ENCODE measurements around the gene ITGA4.
A peak's percentile ranks its signal among the peaks of the same experiment; 100 is the strongest.
"Not testable (repeated sequence)": the region's sequence is repeated elsewhere in the genome, so short reads cannot be mapped to it uniquely, and the experiment has no call there.

ITGA4 gene

GRCh38 chr2:181438261-181438660 lies 18.9 kb upstream of the ITGA4 start:
- Histone ChIP-seq H3K4me1 (ENCODE audit: control insufficient read depth, insufficient read depth, low read length) (no peaks in the 10 kb centered on the region), H3K9ac (ENCODE audit: low read depth, low read length) (no peak overlapping the region), H3K36me3 (ENCODE audit: insufficient read depth, low read length) (no peaks in the 10 kb centered on the region), H3K4me3 (ENCODE audit: low read length) (no peak overlapping the region), H3K9me3 (replicated peaks; ENCODE audit: low read length) (no peaks in the 10 kb centered on the region), H3K4me2 (ENCODE audit: low read length) (no peak overlapping the region), H3K27me3 (ENCODE audit: control insufficient read depth, insufficient read depth, low read length) (no peaks in the 10 kb centered on the region)

GRCh38 chr2:181440344-181440743 lies 16.8 kb upstream of the ITGA4 start:
- H3K4me3 ChIP-seq (ENCODE audit: low read length), result no peak overlapping the region
- no peaks in the 10 kb centered on the region for H3K27me3 ChIP-seq (ENCODE audit: control insufficient read depth, insufficient read depth, low read length)
- H3K9me3 ChIP-seq (replicated peaks; ENCODE audit: low read length), result no peaks in the 10 kb centered on the region
- no peaks in the 10 kb centered on the region for H3K36me3 ChIP-seq (ENCODE audit: insufficient read depth, low read length)
- H3K4me1 ChIP-seq (ENCODE audit: control insufficient read depth, insufficient read depth, low read length), result no peaks in the 10 kb centered on the region
- H3K4me2 ChIP-seq (ENCODE audit: low read length), result no peak overlapping the region
- H3K9ac ChIP-seq (ENCODE audit: low read depth, low read length), result no peak overlapping the region

GRCh38 chr2:181440919-181441318 lies 16.3 kb upstream of the ITGA4 start:
- Histone ChIP-seq H3K9ac (ENCODE audit: low read depth, low read length) (no peak overlapping the region), H3K4me2 (ENCODE audit: low read length) (no peak overlapping the region), H3K4me1 (ENCODE audit: control insufficient read depth, insufficient read depth, low read length) (no peaks in the 10 kb centered on the region), H3K36me3 (ENCODE audit: insufficient read depth, low read length) (no peaks in the 10 kb centered on the region), H3K4me3 (ENCODE audit: low read length) (no peak overlapping the region), H3K27me3 (ENCODE audit: control insufficient read depth, insufficient read depth, low read length) (no peaks in the 10 kb centered on the region), H3K9me3 (replicated peaks; ENCODE audit: low read length) (no peaks in the 10 kb centered on the region)

- Histone ChIP-seq H3K9me3 (replicated peaks; ENCODE audit: low read length) (no peaks in the 10 kb centered on the region), H3K9ac (ENCODE audit: low read depth, low read length) (no peak overlapping the region), H3K4me1 (ENCODE audit: control insufficient read depth, insufficient read depth, low read length) (no peaks in the 10 kb centered on the region), H3K36me3 (ENCODE audit: insufficient read depth, low read length) (no peaks in the 10 kb centered on the region), H3K4me2 (ENCODE audit: low read length) (no peak overlapping the region), H3K4me3 (ENCODE audit: low read length) (no peak overlapping the region), H3K27me3 (ENCODE audit: control insufficient read depth, insufficient read depth, low read length) (no peaks in the 10 kb centered on the region)
Measured at GRCh38 chr2:181441670-181442069, 15.5 kb upstream of the ITGA4 start.

- Histone ChIP-seq H3K4me3 (ENCODE audit: low read length) (no peak overlapping the region), H3K27me3 (ENCODE audit: control insufficient read depth, insufficient read depth, low read length) (no peaks in the 10 kb centered on the region), H3K9ac (ENCODE audit: low read depth, low read length) (no peak overlapping the region), H3K4me1 (ENCODE audit: control insufficient read depth, insufficient read depth, low read length) (no peaks in the 10 kb centered on the region), H3K9me3 (replicated peaks; ENCODE audit: low read length) (no peaks in the 10 kb centered on the region), H3K36me3 (ENCODE audit: insufficient read depth, low read length) (no peaks in the 10 kb centered on the region), H3K4me2 (ENCODE audit: low read length) (no peak overlapping the region)
Measured at GRCh38 chr2:181444654-181445053, 12.5 kb upstream of the ITGA4 start.

GRCh38 chr2:181446985-181447384 lies 10.2 kb upstream of the ITGA4 start:
- Histone ChIP-seq H3K4me1 (ENCODE audit: control insufficient read depth, insufficient read depth, low read length) (no peaks in the 10 kb centered on the region), H3K9me3 (replicated peaks; ENCODE audit: low read length) (no peaks in the 10 kb centered on the region), H3K27me3 (ENCODE audit: control insufficient read depth, insufficient read depth, low read length) (no peaks in the 10 kb centered on the region), H3K4me3 (ENCODE audit: low read length) (no peak overlapping the region), H3K36me3 (ENCODE audit: insufficient read depth, low read length) (no peaks in the 10 kb centered on the region), H3K9ac (ENCODE audit: low read depth, low read length) (no peak overlapping the region), H3K4me2 (ENCODE audit: low read length) (no peak overlapping the region)

- H3K4me2 ChIP-seq (ENCODE audit: low read length); H3K4me3 ChIP-seq (ENCODE audit: low read length); H3K4me1 ChIP-seq (ENCODE audit: control insufficient read depth, insufficient read depth, low read length); H3K27me3 ChIP-seq (ENCODE audit: control insufficient read depth, insufficient read depth, low read length); H3K9ac ChIP-seq (ENCODE audit: low read depth, low read length); H3K36me3 ChIP-seq (ENCODE audit: insufficient read depth, low read length); H3K9me3 ChIP-seq (replicated peaks; ENCODE audit: low read length): not testable (repeated sequence)
Measured at GRCh38 chr2:181449278-181449677, 7.9 kb upstream of the ITGA4 start.

GRCh38 chr2:181454686-181455450 lies 2.3 kb upstream of the ITGA4 start:
- Histone ChIP-seq H3K36me3 (ENCODE audit: insufficient read depth, low read length) (no peaks in the 10 kb centered on the region), H3K4me1 (ENCODE audit: control insufficient read depth, insufficient read depth, low read length) (peaks cover 24% of the 10 kb centered on the region), H3K4me2 (ENCODE audit: low read length) (no peak overlapping the region), H3K9me3 (replicated peaks; ENCODE audit: low read length) (no peaks in the 10 kb centered on the region), H3K9ac (ENCODE audit: low read depth, low read length) (no peak overlapping the region), H3K4me3 (ENCODE audit: low read length) (no peak overlapping the region), H3K27me3 (ENCODE audit: control insufficient read depth, insufficient read depth, low read length) (no peaks in the 10 kb centered on the region)

GRCh38 chr2:181456660-181457120 lies 496 bp upstream of the ITGA4 start:
- H3K4me1 ChIP-seq (ENCODE audit: control insufficient read depth, insufficient read depth, low read length), result peaks cover 29% of the 10 kb centered on the region
- H3K27me3 ChIP-seq (ENCODE audit: control insufficient read depth, insufficient read depth, low read length), result no peaks in the 10 kb centered on the region
- H3K4me3 ChIP-seq (ENCODE audit: low read length), result peak overlapping the region; percentile 91
- no peaks in the 10 kb centered on the region for H3K36me3 ChIP-seq (ENCODE audit: insufficient read depth, low read length)
- H3K9me3 ChIP-seq (replicated peaks; ENCODE audit: low read length), result no peaks in the 10 kb centered on the region
- peak overlapping the region; percentile 87 for H3K9ac ChIP-seq (ENCODE audit: low read depth, low read length)
- H3K4me2 ChIP-seq (ENCODE audit: low read length), result peak overlapping the region; percentile 98

- H3K9me3 ChIP-seq (replicated peaks; ENCODE audit: low read length), result no peaks in the 10 kb centered on the region
- no peaks in the 10 kb centered on the region for H3K36me3 ChIP-seq (ENCODE audit: insufficient read depth, low read length)
- H3K9ac ChIP-seq (ENCODE audit: low read depth, low read length), result peak overlapping the region; percentile 87
- peaks cover 29% of the 10 kb centered on the region for H3K4me1 ChIP-seq (ENCODE audit: control insufficient read depth, insufficient read depth, low read length)
- no peaks in the 10 kb centered on the region for H3K27me3 ChIP-seq (ENCODE audit: control insufficient read depth, insufficient read depth, low read length)
- peak overlapping the region; percentile 91 for H3K4me3 ChIP-seq (ENCODE audit: low read length)
- H3K4me2 ChIP-seq (ENCODE audit: low read length), result peak overlapping the region; percentile 98
Measured at GRCh38 chr2:181457741-181458425, 697 bp downstream of the ITGA4 start.

GRCh38 chr2:181458871-181459270 lies 1.7 kb downstream of the ITGA4 start:
- peak overlapping the region; percentile 98 for H3K4me2 ChIP-seq (ENCODE audit: low read length)
- H3K9me3 ChIP-seq (replicated peaks; ENCODE audit: low read length), result no peaks in the 10 kb centered on the region
- H3K9ac ChIP-seq (ENCODE audit: low read depth, low read length), result peak overlapping the region; percentile 10
- no peaks in the 10 kb centered on the region for H3K36me3 ChIP-seq (ENCODE audit: insufficient read depth, low read length)
- peak overlapping the region; percentile 91 for H3K4me3 ChIP-seq (ENCODE audit: low read length)
- H3K4me1 ChIP-seq (ENCODE audit: control insufficient read depth, insufficient read depth, low read length), result peaks cover 29% of the 10 kb centered on the region
- H3K27me3 ChIP-seq (ENCODE audit: control insufficient read depth, insufficient read depth, low read length), result no peaks in the 10 kb centered on the region

GRCh38 chr2:181459621-181460021 lies 2.4 kb downstream of the ITGA4 start:
- H3K4me1 ChIP-seq (ENCODE audit: control insufficient read depth, insufficient read depth, low read length), result peaks cover 29% of the 10 kb centered on the region
- no peaks in the 10 kb centered on the region for H3K9me3 ChIP-seq (replicated peaks; ENCODE audit: low read length)
- no peaks in the 10 kb centered on the region for H3K36me3 ChIP-seq (ENCODE audit: insufficient read depth, low read length)
- H3K27me3 ChIP-seq (ENCODE audit: control insufficient read depth, insufficient read depth, low read length), result no peaks in the 10 kb centered on the region
- peak overlapping the region; percentile 91 for H3K4me3 ChIP-seq (ENCODE audit: low read length)
- H3K9ac ChIP-seq (ENCODE audit: low read depth, low read length), result peak overlapping the region; percentile 10
- H3K4me2 ChIP-seq (ENCODE audit: low read length), result peak overlapping the region; percentile 98

Data from skeletal muscle satellite cell (primary cell).